HepG2 (cell line): ENCODE results near the gene MYLK3. TPM values are rescaled to one million over a fixed set of nuclear protein-coding genes. Genes with fewer than 3 reads are reported as not detected.

Experiments
- ARNT ChIP-seq: fragments of 450-650 bp; IDR thresholded peaks from 2 replicates; pipeline ENCODE4 v1.6.1; 2017
- ATF7 ChIP-seq, 2 experiments: fragments of 450-650 bp in 1 of 2; sonication (generic) in 1 of 2; formaldehyde crosslinking in 1 of 2; IDR thresholded peaks; 2 replicates each; pipeline versions ENCODE4 v1.4.0 to v1.6.1; 2016 to 2020; ENCODE audit warnings: antibody characterized with exemption in 1 of 2, mild to moderate bottlenecking in 1 of 2, missing genetic modification reagents in 1 of 2
- CAMTA2 ChIP-seq: sonication (generic); formaldehyde crosslinking; IDR thresholded peaks from 2 replicates; pipeline ENCODE4 v1.4.0; 2020; ENCODE audit warnings: mild to moderate bottlenecking, missing genetic modification reagents, borderline replicate concordance
- CENPT ChIP-seq: sonication (generic); formaldehyde crosslinking; IDR thresholded peaks from 2 replicates; pipeline ENCODE4 v1.8.0; 2022; ENCODE audit warnings: low read depth, mild to moderate bottlenecking, moderate library complexity, missing genetic modification reagents
- CENPX ChIP-seq: sonication (generic); formaldehyde crosslinking; IDR thresholded peaks from 2 replicates; pipeline ENCODE4 v1.9.0; 2021; ENCODE audit warnings: mild to moderate bottlenecking, missing genetic modification reagents, moderate library complexity
- HMG20A ChIP-seq: IDR thresholded peaks from 2 replicates; pipeline ENCODE4 v1.6.1; 2016; ENCODE audit warnings: borderline replicate concordance
- IRF2 ChIP-seq: IDR thresholded peaks from 2 replicates; pipeline ENCODE4 v1.6.1; 2018; ENCODE audit warnings: missing genetic modification reagents, missing compliant biosample characterization
- ISL2 ChIP-seq: sonication (generic); formaldehyde crosslinking; IDR thresholded peaks from 2 replicates; pipeline ENCODE4 v1.5.0; 2020; ENCODE audit warnings: missing genetic modification reagents
- RBAK ChIP-seq: sonication (generic); formaldehyde crosslinking; IDR thresholded peaks from 2 replicates; pipeline ENCODE4 v1.5.1; 2020; ENCODE audit warnings: mild to moderate bottlenecking, missing genetic modification reagents
- SETDB1 ChIP-seq: sonication (generic); formaldehyde crosslinking; IDR thresholded peaks from 2 replicates; pipeline ENCODE4 v1.5.1; 2020; ENCODE audit warnings: missing genetic modification reagents, mild to moderate bottlenecking, borderline replicate concordance
- TRIM24 ChIP-seq: sonication (generic); formaldehyde crosslinking; IDR thresholded peaks from 2 replicates; pipeline ENCODE4 v1.8.0; 2022; ENCODE audit warnings: mild to moderate bottlenecking, missing genetic modification reagents
- ZNF280D ChIP-seq: sonication (generic); formaldehyde crosslinking; IDR thresholded peaks from 2 replicates; pipeline ENCODE4 v1.5.1; 2020; ENCODE audit warnings: mild to moderate bottlenecking, missing genetic modification reagents
- ZNF407 ChIP-seq: sonication (generic); formaldehyde crosslinking; IDR thresholded peaks from one replicate; pipeline ENCODE4 v1.5.1; 2020; ENCODE audit warnings: mild to moderate bottlenecking, missing genetic modification reagents; ENCODE audit errors: not compliant biosample characterization
- ZNF512 ChIP-seq: sonication (generic); formaldehyde crosslinking; IDR thresholded peaks from 2 replicates; pipeline ENCODE4 v1.4.0; 2020; ENCODE audit warnings: mild to moderate bottlenecking, missing genetic modification reagents
- ZNF619 ChIP-seq: sonication (generic); formaldehyde crosslinking; IDR thresholded peaks from 2 replicates; pipeline ENCODE4 v1.4.0; 2020; ENCODE audit warnings: mild to moderate bottlenecking, missing genetic modification reagents
- ZNF761 ChIP-seq: sonication (generic); formaldehyde crosslinking; conservative IDR thresholded peaks from 2 replicates; pipeline ENCODE4 v1.4.0; 2020; ENCODE audit warnings: mild to moderate bottlenecking, missing genetic modification reagents
- polyA plus RNA-seq, 8 experiments: library from polyadenylated mRNA; depleted of rRNA in 3 of 8; stranded (reverse) in 7 of 8; unstranded in 1 of 8; fragments of >200 nt; fragmentation: Illumina TruSeq in 4 of 8; extraction: Trizol in 4 of 8; gene quantifications; 2 replicates each; pipeline versions ENCODE4 v1.2.1 to v1.2.3, GENCODE V29; 2011 to 2016; ENCODE audit warnings: low read depth in 4 of 8, missing spikeins in 1 of 8, mixed read lengths in 1 of 8; ENCODE audit not compliant: insufficient read depth in 1 of 8
- total RNA-seq, 5 experiments: library from RNA; depleted of rRNA; stranded (reverse); fragments of >200 nt; fragmentation: Illumina TruSeq; extraction: Trizol; gene quantifications; 2 replicates each; pipeline ENCODE4 v1.2.3, GENCODE V29; 2016; ENCODE audit warnings: low read depth in 1 of 5

The MYLK3 gene
- total and polyA plus RNA-seq, 2 of the 13 experiments (the other 11 are each of a cell fraction or from before 2014, with no cell fraction given) = 0.04 to 0.18 TPM

DNA sequence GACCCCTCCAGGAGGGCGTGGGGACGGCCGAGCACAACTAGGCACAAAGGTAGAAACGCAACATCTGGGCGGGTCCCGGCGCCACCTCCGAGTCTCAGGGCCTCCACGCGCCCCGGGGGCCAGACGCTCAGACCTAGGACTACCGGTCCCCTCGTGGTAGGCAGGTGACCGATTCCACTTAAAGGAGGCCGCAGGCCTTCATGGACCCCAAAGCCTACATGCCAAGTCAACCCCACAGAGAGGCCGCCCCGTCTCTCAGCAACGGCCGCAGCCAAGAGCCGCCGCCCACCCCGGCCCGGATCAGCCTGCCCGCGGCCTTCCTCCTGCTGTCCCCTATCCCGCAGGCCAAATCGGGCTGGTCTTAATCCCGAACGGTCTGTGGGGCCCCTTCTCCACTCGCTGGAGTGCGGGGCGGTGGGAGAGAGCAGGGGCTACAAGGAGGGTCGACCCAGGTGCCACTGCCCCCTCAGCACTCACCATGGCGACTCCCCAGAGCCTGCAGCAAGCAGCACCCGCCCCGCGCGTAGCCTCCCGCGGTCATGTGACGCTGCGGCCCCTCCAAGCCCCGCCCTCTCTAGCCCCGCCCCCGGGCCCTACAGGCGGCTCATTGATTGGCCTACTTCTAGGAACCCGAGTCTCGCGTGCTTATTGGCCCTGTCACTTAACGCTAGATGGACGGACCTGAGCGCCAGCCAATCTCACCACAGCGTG is 59.3 kb downstream of the MYLK3 start, which contains the start of gene VPS35 (continued):
- TF ChIP-seq IRF2 = no peak; the same call in none of the 2 replicates
- TF ChIP-seq ZNF761 (CRISPR knock-in tag) = no peak; the same call in none of the 2 replicates
- no peak for TF ChIP-seq ATF7 (IDR thresholded peaks at IDR 0.05)
- peak; percentile 77; the same call in 1 of the 2 replicates for TF ChIP-seq ATF7 (CRISPR knock-in tag; IDR thresholded peaks at IDR 0.05)
- no peak for TF ChIP-seq CENPX (CRISPR knock-in tag)
- TF ChIP-seq HMG20A (CRISPR knock-in tag) = no peak; the same call in 1 of the 2 replicates
- TF ChIP-seq ZNF512 = 0 out of 2 replicates have a peak, but pooled peaks have one; percentile 34
- TF ChIP-seq CENPT (CRISPR knock-in tag) = no peak; the same call in 1 of the 2 replicates
- TF ChIP-seq RBAK = no peak; the same call in 1 of the 2 replicates
- TF ChIP-seq ZNF619 (CRISPR knock-in tag) = 0 out of 2 replicates have a peak, but pooled peaks have one; percentile 77
- no peak for TF ChIP-seq CAMTA2
- peak; percentile 71 for TF ChIP-seq ISL2 (CRISPR knock-in tag)
- TF ChIP-seq ZNF280D (CRISPR knock-in tag) = no peak; the same call in none of the 2 replicates
- no peak for TF ChIP-seq SETDB1 (CRISPR knock-in tag)
- TF ChIP-seq ARNT = no peak
- TF ChIP-seq ZNF407 (CRISPR knock-in tag) = peak; percentile 86
- no peak for TF ChIP-seq TRIM24 (CRISPR knock-in tag)
